ENCODE data around the gene OSGEP. TPM values are rescaled to one million over a fixed set of nuclear protein-coding genes. Genes with fewer than 3 reads are reported as not detected.

OSGEP gene
- total RNA-seq, 1 experiment from 2014 or later: 50.8 TPM

- no peaks in the 10 kb centered on the region for H3K4me1 ChIP-seq (ENCODE audit: insufficient read depth, low read length)
- no peak for DNase-seq
- no peak overlapping the region for H2BK12ac ChIP-seq (ENCODE audit: insufficient read length, low read depth, low read length)
- no peak overlapping the region for H2BK5ac ChIP-seq (ENCODE audit: insufficient read length, low read length)
- Mint-ChIP-seq H3K27me3 (ENCODE audit: low read depth) (no peaks in the 10 kb centered on the region), H3K4me1 (peaks cover 13 to 14% of the 10 kb centered on the region in 2 experiments), H3K27ac (no peak overlapping the region), H3K36me3 (ENCODE audit: insufficient read depth in 1 of 3, low read depth in 3 of 3) (peaks cover 6 to 34% (median 16%) of the 10 kb centered on the region in 3 experiments; a peak in 6 of 7 replicates), H3K9me3 (no peaks in the 10 kb centered on the region), H3K4me3 (no peak overlapping the region)
- TF ChIP-seq CTCF (conservative IDR thresholded peaks at IDR 0.05): no peak
- no peak overlapping the region for H3K56ac ChIP-seq (ENCODE audit: insufficient read length, low read depth, low read length)
- H3K27ac ChIP-seq (ENCODE audit: insufficient read length, low read depth, low read length): no peak overlapping the region
- H4K8ac ChIP-seq (replicated peaks; ENCODE audit: insufficient read length, low read depth, low read length): no peak overlapping the region
- H4K20me1 ChIP-seq (ENCODE audit: control insufficient read depth, insufficient read depth, insufficient read length): no peaks in the 10 kb centered on the region
- H3K4me2 ChIP-seq (ENCODE audit: insufficient read depth, insufficient read length, low read length): no peak overlapping the region
- no peak overlapping the region for H3K23ac ChIP-seq (ENCODE audit: insufficient read length, low read depth, low read length)
- H3T11ph ChIP-seq (ENCODE audit: low read length): no peak overlapping the region
- no peak overlapping the region for H4K5ac ChIP-seq (ENCODE audit: insufficient read length, low read depth, low read length)
- no peak overlapping the region for H2AK5ac ChIP-seq (ENCODE audit: insufficient read length, low read length)
- H3K9me3 ChIP-seq (ENCODE audit: control insufficient read depth, low read depth, low read length): no peaks in the 10 kb centered on the region
- H3K14ac ChIP-seq (ENCODE audit: insufficient read depth, low read length): no peak overlapping the region
- no peaks in the 10 kb centered on the region for H3K27me3 ChIP-seq (ENCODE audit: insufficient read depth, low read length)
- WGBS (ENCODE audit: extremely low coverage, insufficient read length, low lambda C conversion rate): no CpG with 5 or more reads among the region's 2 CpGs
- no peak overlapping the region for H4K91ac ChIP-seq (ENCODE audit: insufficient read length, low read depth, low read length)
- H3K4ac ChIP-seq (ENCODE audit: low read depth, low read length): no peak overlapping the region
- no peak overlapping the region for H3K9ac ChIP-seq (ENCODE audit: extremely low read depth, insufficient read length, low read length)
- peaks cover 4% of the 10 kb centered on the region for H3K23me2 ChIP-seq (ENCODE audit: insufficient read length, low read depth, low read length, poor library complexity, severe bottlenecking)
- H3K79me2 ChIP-seq (ENCODE audit: insufficient read depth, low read length): no peaks in the 10 kb centered on the region
- no peak overlapping the region for H2BK120ac ChIP-seq (ENCODE audit: low read depth, low read length, poor library complexity, severe bottlenecking)
- H2BK15ac ChIP-seq (ENCODE audit: low read depth, low read length): no peak overlapping the region
- no peaks in the 10 kb centered on the region for H3K79me1 ChIP-seq (ENCODE audit: insufficient read depth, low read depth, low read length, poor library complexity, severe bottlenecking)
- no peak overlapping the region for H2AFZ ChIP-seq (ENCODE audit: low read length)
- no peak overlapping the region for H2BK20ac ChIP-seq (ENCODE audit: low read depth, low read length, poor library complexity, severe bottlenecking)
- no peak overlapping the region for H3K18ac ChIP-seq (ENCODE audit: insufficient read length, low read depth, low read length)
These were observed 45.4 kb downstream of the OSGEP start for GRCh38 chr14:20409226-20409625.
